ENCODE measurements around the gene CLIP4. TPM values are rescaled to one million over a fixed set of nuclear protein-coding genes. Genes with fewer than 3 reads are reported as not detected.

Gene CLIP4
- total RNA-seq, 1 experiment from 2014 or later = 78.5 TPM

GRCh38 chr2:29235411-29235810 is 120.2 kb downstream of the CLIP4 start:
- no peak for DNase-seq (ENCODE audit: extremely low read depth, low read depth)

- no peak for DNase-seq (ENCODE audit: extremely low read depth, low read depth)
These were observed 120.9 kb downstream of the CLIP4 start for GRCh38 chr2:29236074-29236473.

- peak; percentile 51 for DNase-seq (ENCODE audit: extremely low read depth, low read depth)
These were observed 123.3 kb downstream of the CLIP4 start for GRCh38 chr2:29238497-29238896.

Other genes starting within 250 kb of the CLIP4 start
- 22.4 and 29.4 TPM in 2 replicates for gene TRMT61B, start 245.1 kb upstream of the CLIP4 start, total RNA-seq (2014; rRNA removed; shearing (Covaris generic))
- 144 and 152 TPM in 2 replicates for gene WDR43, start 220.7 kb upstream of the CLIP4 start, total RNA-seq (2014; rRNA removed; shearing (Covaris generic))
- not detected in 2 replicates for gene TOGARAM2, start 134.1 kb upstream of the CLIP4 start, total RNA-seq (2014; rRNA removed; shearing (Covaris generic))
- not detected in 2 replicates for gene PCARE, start 40.9 kb upstream of the CLIP4 start, total RNA-seq (2014; rRNA removed; shearing (Covaris generic))